Prostate gland (tissue), 2 donors: ENCODE results near the gene RYR2. TPM values are rescaled to one million over a fixed set of nuclear protein-coding genes. Genes with fewer than 3 reads are reported as not detected.
A peak's percentile ranks its signal among the peaks of the same experiment; 100 is the strongest.

Experiments used
- DNase-seq: peaks from one replicate; pipeline ENCODE4 v3.0.0-alpha.2; 2019; ENCODE audit warnings: low spot score
- H3K27ac ChIP-seq, 2 donors: fragments of 200-600 bp; sonication (generic); 2 replicates each; pipeline ENCODE4 v1.5.1; 2017 to 2019
- H3K27me3 ChIP-seq: fragments of 200-600 bp; sonication (generic); replicated peaks from 2 replicates; pipeline ENCODE4 v1.5.1; 2019; ENCODE audit not compliant: insufficient read depth
- H3K36me3 ChIP-seq, 2 donors: fragments of 200-600 bp; sonication (generic); 1 replicate in 1 of 2; 2 replicates in 1 of 2; pipeline versions ENCODE4 v1.5.1 to v1.8.1; 2017 to 2019
- H3K4me1 ChIP-seq: fragments of 200-600 bp; sonication (generic); replicated peaks from 2 replicates; pipeline ENCODE4 v1.5.1; 2019
- H3K4me3 ChIP-seq, 2 donors: fragments of 200-600 bp; sonication (generic); 2 replicates each; pipeline ENCODE4 v1.5.1; 2017 to 2019
- H3K9me3 ChIP-seq: fragments of 200-600 bp; sonication (generic); 2 replicates; pipeline ENCODE4 v1.5.1; 2017
- POLR2A ChIP-seq: fragments of 450-650 bp; IDR thresholded peaks from one replicate; pipeline ENCODE4 v1.6.1; 2016; ENCODE audit warnings: antibody characterized with exemption, mild to moderate bottlenecking
- POLR2AphosphoS5 ChIP-seq: sonication (generic); formaldehyde crosslinking; IDR thresholded peaks from one replicate; pipeline ENCODE4 v1.6.1; 2017; ENCODE audit warnings: antibody characterized with exemption
- WGBS: methylation state at CpG from one replicate; pipeline ENCODE4 v1.1.5; 2018; 5-methylcytosine and 5-hydroxymethylcytosine counted together
- intact Hi-C: fragments of 100-400 bp; cut with DNase I; formaldehyde crosslinking; loops from one replicate; pipeline ENCODE4 v1.14.2; 2022
- total RNA-seq, 2 donors: library from RNA; depleted of rRNA; stranded (reverse); fragments of >200 nt; gene quantifications; one replicate each; pipeline ENCODE4 v1.1.0, GENCODE V29; 2016
- TF ChIP-seq, protein P1 (sequence below), 4 experiments: fragments of 200-600 bp in 2 of 4; fragments of 450-650 bp in 2 of 4; sonication (generic) in 2 of 4; IDR thresholded peaks; 1 replicate in 3 of 4; 2 replicates in 1 of 4; pipeline ENCODE4 v1.5.1; 2016 to 2019; ENCODE audit warnings: antibody characterized with exemption in 4 of 4, mild to moderate bottlenecking in 2 of 4, moderate library complexity in 2 of 4

The RYR2 gene
- total RNA-seq, 2 donors from 2014 or later = 2.9 to 6.7 TPM

DNA sequence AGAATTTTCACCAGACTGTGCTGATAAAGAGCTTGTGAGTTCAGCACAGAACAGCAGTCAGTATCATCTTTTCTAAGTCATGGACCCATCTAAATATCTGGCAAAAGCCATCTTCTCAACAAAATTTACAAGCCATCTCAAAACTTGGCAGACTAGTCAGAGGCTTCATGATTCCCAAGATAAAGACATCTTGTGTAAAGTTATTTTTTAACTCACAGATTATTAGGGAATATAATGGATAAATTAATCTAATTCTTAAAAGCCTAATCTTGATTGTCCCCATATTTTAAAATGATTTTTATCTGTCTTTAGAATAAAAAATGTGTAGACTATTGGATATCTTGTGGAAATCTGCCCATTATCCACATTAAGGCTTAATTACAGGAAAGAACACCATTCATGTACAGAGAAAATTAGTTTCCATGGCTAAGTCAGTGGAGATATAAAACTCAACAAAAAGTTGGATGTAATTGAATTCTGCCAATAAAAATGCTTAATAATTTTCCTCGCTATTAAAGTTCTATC, 688.9 kb downstream of the RYR2 start:
- intact Hi-C loops = no loop called here
- WGBS = 89% methylated on average over 1 of the region's 1 CpG
- no peak for DNase-seq
- TF ChIP-seq POLR2A = no peak
- TF ChIP-seq, protein P1, sequence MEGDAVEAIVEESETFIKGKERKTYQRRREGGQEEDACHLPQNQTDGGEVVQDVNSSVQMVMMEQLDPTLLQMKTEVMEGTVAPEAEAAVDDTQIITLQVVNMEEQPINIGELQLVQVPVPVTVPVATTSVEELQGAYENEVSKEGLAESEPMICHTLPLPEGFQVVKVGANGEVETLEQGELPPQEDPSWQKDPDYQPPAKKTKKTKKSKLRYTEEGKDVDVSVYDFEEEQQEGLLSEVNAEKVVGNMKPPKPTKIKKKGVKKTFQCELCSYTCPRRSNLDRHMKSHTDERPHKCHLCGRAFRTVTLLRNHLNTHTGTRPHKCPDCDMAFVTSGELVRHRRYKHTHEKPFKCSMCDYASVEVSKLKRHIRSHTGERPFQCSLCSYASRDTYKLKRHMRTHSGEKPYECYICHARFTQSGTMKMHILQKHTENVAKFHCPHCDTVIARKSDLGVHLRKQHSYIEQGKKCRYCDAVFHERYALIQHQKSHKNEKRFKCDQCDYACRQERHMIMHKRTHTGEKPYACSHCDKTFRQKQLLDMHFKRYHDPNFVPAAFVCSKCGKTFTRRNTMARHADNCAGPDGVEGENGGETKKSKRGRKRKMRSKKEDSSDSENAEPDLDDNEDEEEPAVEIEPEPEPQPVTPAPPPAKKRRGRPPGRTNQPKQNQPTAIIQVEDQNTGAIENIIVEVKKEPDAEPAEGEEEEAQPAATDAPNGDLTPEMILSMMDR (IDR thresholded peaks at IDR 0.05) = no peak
- TF ChIP-seq POLR2AphosphoS5 = no peak
- Histone ChIP-seq H3K4me3 (no peak overlapping the region), H3K4me1 (no peaks in the 10 kb centered on the region), H3K36me3 (no peaks in the 10 kb centered on the region), H3K9me3 (no peaks in the 10 kb centered on the region), H3K27ac (no peak overlapping the region), H3K27me3 (no peaks in the 10 kb centered on the region)

DNA sequence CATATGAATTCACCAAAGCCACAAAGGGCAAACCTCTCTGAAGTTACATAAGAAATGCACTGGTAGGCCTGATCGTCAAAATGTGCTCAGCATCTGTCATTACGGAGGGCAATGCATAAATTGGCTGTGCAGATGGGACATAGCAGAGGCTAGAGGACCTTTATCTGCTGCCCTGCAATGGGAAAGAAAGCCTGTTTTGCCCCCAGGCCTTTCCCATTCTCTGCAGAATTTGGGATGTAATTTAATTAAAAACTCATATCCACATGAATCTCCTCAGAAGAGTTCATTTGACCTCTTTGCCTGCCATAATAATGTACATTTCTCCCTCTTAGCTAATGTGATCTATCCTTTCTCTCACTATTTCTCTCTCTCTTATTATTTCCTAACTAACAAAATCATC, 690.7 kb downstream of the RYR2 start:
- no peaks in the 10 kb centered on the region for H3K36me3 ChIP-seq
- H3K27ac ChIP-seq = no peak overlapping the region
- intact Hi-C loops = no loop called here
- no peaks in the 10 kb centered on the region for H3K27me3 ChIP-seq
- no peak for DNase-seq
- TF ChIP-seq, protein P1 (IDR thresholded peaks at IDR 0.05) = no peak
- TF ChIP-seq POLR2A (no peak), POLR2AphosphoS5 (no peak)
- H3K9me3 ChIP-seq = no peaks in the 10 kb centered on the region
- no peak overlapping the region for H3K4me3 ChIP-seq
- 95% methylated on average over 2 of the region's 2 CpGs for WGBS
- H3K4me1 ChIP-seq = no peaks in the 10 kb centered on the region

- no peaks in the 10 kb centered on the region for H3K36me3 ChIP-seq
- no peaks in the 10 kb centered on the region for H3K9me3 ChIP-seq
- no peaks in the 10 kb centered on the region for H3K27me3 ChIP-seq
- H3K27ac ChIP-seq = no peak overlapping the region
- no peak overlapping the region for H3K4me3 ChIP-seq
- no peak for DNase-seq
- no peak for TF ChIP-seq POLR2A
- TF ChIP-seq, protein P1 (IDR thresholded peaks at IDR 0.05) = peak in 1 of 4 experiments; percentile 8
- no peak for TF ChIP-seq POLR2AphosphoS5
- 55% methylated on average over 8 of the region's 8 CpGs for WGBS
- intact Hi-C loops = no loop called here
- no peaks in the 10 kb centered on the region for H3K4me1 ChIP-seq
Observed at GRCh38 chr1:237736372-237737029, 694.5 kb downstream of the RYR2 start.

DNA sequence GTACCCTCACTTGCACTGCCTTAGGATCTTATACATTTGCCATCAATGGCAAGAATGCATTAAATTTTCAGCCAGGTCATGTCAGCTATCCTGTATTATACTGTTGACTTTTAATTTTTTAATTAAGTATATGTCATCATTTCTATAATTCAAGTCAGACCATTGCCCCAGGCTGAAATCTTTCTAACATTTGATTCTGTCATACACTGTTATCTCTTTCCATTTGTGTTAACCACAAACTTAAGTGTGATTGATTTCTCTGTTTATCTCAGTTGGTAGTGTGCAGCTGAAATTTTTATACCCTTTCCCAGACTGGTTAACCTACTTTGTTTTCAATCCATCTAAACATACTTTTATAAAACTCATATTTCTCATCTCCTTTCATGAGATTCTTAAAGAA, 695.5 kb downstream of the RYR2 start:
- Histone ChIP-seq H3K9me3 (no peaks in the 10 kb centered on the region), H3K4me1 (no peaks in the 10 kb centered on the region), H3K36me3 (no peaks in the 10 kb centered on the region), H3K27me3 (no peaks in the 10 kb centered on the region), H3K27ac (no peak overlapping the region), H3K4me3 (no peak overlapping the region)
- TF ChIP-seq POLR2A (no peak), POLR2AphosphoS5 (no peak)
- TF ChIP-seq, protein P1 (IDR thresholded peaks at IDR 0.05) = no peak
- DNase-seq = no peak
- intact Hi-C loops = no loop called here
